22Rv1 (cell line): ENCODE results near the gene DOHH.

ENCODE experiments used
- ZFX ChIP-seq: fragments of 450-650 bp; IDR thresholded peaks from 2 replicates; pipeline ENCODE4 v1.6.1; 2017; ENCODE audit warnings: antibody characterized with exemption, borderline replicate concordance
- TF ChIP-seq, protein P1 (sequence below): fragments of 450-650 bp; IDR thresholded peaks from 2 replicates; pipeline ENCODE4 v1.5.1; 2017; ENCODE audit warnings: mild to moderate bottlenecking

GRCh38 chr19:3537101-3537437, 36.6 kb upstream of the DOHH start:
- TF ChIP-seq, protein P1, sequence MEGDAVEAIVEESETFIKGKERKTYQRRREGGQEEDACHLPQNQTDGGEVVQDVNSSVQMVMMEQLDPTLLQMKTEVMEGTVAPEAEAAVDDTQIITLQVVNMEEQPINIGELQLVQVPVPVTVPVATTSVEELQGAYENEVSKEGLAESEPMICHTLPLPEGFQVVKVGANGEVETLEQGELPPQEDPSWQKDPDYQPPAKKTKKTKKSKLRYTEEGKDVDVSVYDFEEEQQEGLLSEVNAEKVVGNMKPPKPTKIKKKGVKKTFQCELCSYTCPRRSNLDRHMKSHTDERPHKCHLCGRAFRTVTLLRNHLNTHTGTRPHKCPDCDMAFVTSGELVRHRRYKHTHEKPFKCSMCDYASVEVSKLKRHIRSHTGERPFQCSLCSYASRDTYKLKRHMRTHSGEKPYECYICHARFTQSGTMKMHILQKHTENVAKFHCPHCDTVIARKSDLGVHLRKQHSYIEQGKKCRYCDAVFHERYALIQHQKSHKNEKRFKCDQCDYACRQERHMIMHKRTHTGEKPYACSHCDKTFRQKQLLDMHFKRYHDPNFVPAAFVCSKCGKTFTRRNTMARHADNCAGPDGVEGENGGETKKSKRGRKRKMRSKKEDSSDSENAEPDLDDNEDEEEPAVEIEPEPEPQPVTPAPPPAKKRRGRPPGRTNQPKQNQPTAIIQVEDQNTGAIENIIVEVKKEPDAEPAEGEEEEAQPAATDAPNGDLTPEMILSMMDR, result no peak
- TF ChIP-seq ZFX, result no peak
